DND-41 (cell line): ENCODE measurements around the gene SLC39A8.

Source experiments
- CTCF ChIP-seq: IDR thresholded peaks from 2 replicates; pipeline ENCODE4 v1.5.1; 2012; ENCODE audit warnings: borderline replicate concordance, low read length, moderate library complexity, mild to moderate bottlenecking; ENCODE audit not compliant: poor library complexity, severe bottlenecking; ENCODE audit errors: extremely low read depth
- EZH2 ChIP-seq: IDR thresholded peaks from 3 replicates; pipeline ENCODE4 v1.6.1; 2012; ENCODE audit warnings: borderline replicate concordance, low read depth, mild to moderate bottlenecking, moderate library complexity, low read length, inconsistent platforms; ENCODE audit not compliant: severe bottlenecking

GRCh38 chr4:102246416-102246815 is 98.9 kb downstream of the SLC39A8 start:
- no peak for TF ChIP-seq CTCF
- TF ChIP-seq EZH2: no peak
